HG02938 (cell line): ENCODE results near the gene UGT1A9.
"Not testable (repeated sequence)": the region's sequence is repeated elsewhere in the genome, so short reads cannot be mapped to it uniquely, and the experiment has no call there.

Experiments
- ATAC-seq: cut with Tn5 transposase; IDR thresholded peaks from one replicate; pipeline ENCODE4 v1.9.1; 2021; ENCODE audit warnings: mild to moderate bottlenecking, moderate library complexity; ENCODE audit not compliant: unreplicated experiment

UGT1A9 gene

GRCh38 chr2:233680361-233681045, 8.8 kb downstream of the UGT1A9 start:
- ATAC-seq: no peak

DNA sequence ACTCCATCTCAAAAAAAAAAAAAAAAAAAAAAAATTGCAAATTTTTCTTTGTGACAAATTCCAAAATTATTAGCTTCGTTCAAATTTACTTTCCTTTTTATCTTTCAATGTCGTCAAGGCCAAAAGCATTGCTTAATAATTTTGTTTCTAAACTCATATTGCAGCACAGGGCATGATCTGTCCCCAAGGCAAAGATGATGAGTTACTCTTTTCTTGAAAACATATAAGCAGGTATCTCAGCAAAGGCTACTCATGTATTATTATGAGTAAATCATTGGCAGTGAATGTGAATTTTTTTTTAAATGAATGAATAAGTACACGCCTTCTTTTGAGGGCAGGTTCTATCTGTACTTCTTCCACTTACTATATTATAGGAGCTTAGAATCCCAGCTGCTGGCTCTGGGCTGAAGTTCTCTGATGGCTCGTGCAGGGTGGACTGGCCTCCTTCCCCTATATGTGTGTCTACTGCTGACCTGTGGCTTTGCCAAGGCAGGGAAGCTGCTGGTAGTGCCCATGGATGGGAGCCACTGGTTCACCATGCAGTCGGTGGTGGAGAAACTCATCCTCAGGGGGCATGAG, 9.9 kb downstream of the UGT1A9 start, which contains the start of gene UGT1A7:
UGT1A7 (plus strand) TSS at position 381 of the 579 bp plus-strand sequence; CDS start at position 418, 37 bp downstream.
- no peak for ATAC-seq

- no peak for ATAC-seq
These were observed 12.9 kb downstream of the UGT1A9 start for GRCh38 chr2:233684640-233685039.

- no peak for ATAC-seq
These were observed 15.2 kb downstream of the UGT1A9 start for GRCh38 chr2:233686928-233687327.

DNA sequence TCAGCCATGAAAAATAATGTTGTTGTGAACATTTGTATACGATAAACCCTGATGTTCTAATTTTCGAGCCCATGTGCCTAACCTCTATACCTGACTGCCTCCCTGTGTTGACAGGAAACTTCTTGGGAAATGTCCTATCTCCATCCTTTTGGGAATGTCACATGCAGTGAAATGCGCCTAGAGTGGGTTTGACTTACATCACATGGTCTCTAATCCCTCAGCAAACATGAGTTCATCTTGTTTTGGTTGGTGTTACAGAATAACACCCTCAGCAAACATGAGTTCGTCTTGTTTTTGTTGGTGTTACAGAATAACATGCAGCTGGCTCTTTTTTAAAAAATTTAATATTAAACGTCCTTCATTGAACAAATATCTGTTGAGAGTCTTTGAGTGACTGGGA, 16.6 kb downstream of the UGT1A9 start:
- no peak for ATAC-seq

- no peak for ATAC-seq
These were observed 17.3 kb downstream of the UGT1A9 start for GRCh38 chr2:233689031-233689430.

DNA sequence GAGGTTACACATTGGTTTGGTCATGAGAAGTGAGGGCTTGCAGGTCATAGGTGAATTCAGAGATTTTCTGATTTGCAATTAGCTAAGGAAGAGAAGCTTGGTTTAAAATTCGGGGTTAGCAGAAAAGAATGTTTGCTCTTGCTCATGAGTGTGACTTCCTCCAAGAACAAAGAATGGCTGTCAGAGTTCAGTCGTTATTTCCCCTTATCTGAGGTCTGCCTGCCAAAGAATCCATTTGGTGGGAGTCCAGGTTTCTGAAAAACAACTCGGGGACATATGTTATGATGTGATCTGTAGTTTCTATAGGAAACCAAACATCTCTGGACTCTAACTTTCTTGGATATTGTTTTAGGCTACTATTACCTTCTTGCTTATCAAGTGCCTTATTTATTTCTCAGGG, 17.8 kb downstream of the UGT1A9 start:
- no peak for ATAC-seq

DNA sequence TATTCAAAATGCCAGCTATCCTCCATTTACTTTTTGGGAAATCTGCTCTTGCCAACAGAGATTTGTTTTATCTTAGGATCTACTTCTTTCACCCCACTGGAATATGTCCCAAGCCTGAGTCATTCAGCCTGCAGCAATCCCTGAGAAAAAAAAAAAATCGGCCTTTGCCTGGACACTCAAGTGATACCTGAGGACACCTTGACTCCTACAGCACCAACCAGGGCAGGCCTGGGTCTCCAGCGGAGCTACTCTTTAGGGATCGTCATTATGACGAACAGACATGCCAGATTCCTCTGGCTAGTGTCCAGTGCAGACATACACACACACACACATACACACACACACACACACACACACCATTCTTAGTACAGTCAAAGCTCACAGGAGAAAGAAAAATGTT, 18.7 kb downstream of the UGT1A9 start:
- no peak for ATAC-seq

GRCh38 chr2:233691443-233692433, 20.0 kb downstream of the UGT1A9 start:
- ATAC-seq: no peak

GRCh38 chr2:233692648-233693047, 20.9 kb downstream of the UGT1A9 start, which contains the start of gene UGT1A6:
Gene UGT1A6, plus strand, starts transcription at chr2:233692890. Its CDS starts 115 bp downstream, at chr2:233693005.
- no peak for ATAC-seq

- ATAC-seq: no peak
These were observed 22.3 kb downstream of the UGT1A9 start for GRCh38 chr2:233693963-233694362.

DNA sequence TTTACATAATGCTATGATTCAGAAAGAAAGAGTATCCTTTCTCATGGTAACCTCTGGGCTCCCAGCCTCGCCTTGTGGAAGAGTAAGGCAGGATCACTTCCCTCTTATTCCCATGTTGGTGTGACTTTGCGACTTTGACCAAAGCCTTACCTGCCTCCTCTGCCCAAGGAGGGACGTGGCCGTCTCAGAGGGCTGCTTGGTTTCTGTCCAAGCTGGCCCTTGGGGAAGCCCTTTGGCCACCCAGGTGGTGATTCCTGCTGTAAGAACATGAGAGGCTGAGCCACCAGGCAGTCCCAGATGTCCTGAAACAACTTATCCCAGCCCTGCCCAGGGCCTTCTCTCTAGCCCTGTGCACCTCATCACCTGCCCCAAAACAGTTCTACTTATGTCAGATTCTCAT, 27.0 kb downstream of the UGT1A9 start:
- ATAC-seq: no peak

GRCh38 chr2:233699424-233700027, 27.8 kb downstream of the UGT1A9 start:
- ATAC-seq: no peak

- ATAC-seq: no peak
These were observed 28.4 kb downstream of the UGT1A9 start for GRCh38 chr2:233700028-233700635.

DNA sequence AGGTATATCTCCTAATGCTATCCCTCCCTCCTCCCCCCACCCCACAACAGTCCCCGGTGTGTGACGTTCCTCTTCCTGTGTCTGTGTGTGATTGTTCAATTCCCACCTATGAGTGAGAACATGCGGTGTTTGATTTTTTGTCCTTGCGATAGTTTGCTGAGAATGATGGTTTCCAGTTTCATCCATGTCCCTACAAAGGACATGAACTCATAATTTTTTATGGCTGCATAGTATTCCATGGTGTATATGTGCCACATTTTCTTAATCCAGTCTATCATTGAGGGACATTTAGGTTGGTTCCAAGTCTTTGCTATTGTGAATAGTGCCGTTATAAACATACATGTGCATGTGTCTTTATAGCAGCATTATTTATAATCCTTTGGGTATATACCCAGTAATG, 29.1 kb downstream of the UGT1A9 start:
- ATAC-seq: not testable (repeated sequence)

GRCh38 chr2:233702238-233702637, 30.5 kb downstream of the UGT1A9 start:
- ATAC-seq: no peak

DNA sequence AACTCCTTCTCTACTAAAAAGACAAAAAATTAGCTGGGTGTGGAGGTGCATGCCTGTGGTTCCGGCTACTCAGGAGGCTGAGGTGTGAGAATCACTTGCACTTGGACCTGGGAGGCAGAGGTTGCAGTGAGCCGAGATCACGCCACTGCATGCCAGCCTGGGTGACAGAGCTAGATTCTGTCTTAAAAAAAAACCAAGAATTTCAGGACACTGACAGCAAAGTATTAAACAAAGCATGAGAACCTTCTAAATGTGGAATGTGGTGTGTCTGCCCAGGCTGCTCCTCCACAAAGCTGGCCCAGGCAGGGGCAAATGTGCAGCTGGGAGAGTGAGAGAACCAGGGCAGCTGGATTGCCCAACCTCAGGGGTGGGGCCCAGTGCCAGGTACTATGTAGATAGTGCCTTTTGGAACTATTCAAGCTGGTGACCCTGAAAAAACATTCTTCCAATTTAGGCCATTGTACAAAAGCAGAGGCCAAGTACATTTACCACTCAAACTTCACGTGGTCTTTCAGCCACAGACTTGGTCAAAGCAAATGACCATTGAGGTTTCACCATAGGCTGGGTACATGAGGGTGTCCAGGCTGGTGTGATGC, 34.3 kb downstream of the UGT1A9 start:
- ATAC-seq: no peak

GRCh38 chr2:233706720-233707119, 35.0 kb downstream of the UGT1A9 start:
- ATAC-seq: no peak

GRCh38 chr2:233707940-233708644, 36.4 kb downstream of the UGT1A9 start:
- ATAC-seq: no peak

DNA sequence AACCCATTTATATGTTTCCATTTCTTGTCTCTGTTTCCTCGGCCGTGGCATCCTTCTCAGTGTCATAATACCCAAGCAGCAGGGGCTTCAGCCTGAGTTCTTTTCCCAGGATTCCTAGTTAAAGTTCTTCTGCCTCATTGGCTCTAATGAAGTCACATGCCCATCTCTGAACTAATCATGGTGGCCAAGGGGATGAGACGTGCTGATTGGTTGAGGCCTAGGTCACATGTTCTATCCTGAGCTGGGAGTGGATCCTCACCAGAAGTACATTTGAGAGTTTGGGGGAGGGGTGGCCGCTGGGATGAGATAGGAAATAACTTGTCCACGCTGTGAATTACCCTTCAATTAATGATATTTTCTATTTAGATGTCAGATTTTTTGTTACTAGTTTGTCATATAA, 37.2 kb downstream of the UGT1A9 start:
- ATAC-seq: no peak
